ENCODE results near the gene LASP1NB.

Gene LASP1NB

GRCh38 chr17:38918129-38918913, 7.1 kb upstream of the LASP1NB start:
- Histone ChIP-seq H3K4me3 (ENCODE audit: control extremely low read depth in 1 of 5, extremely low read depth in 1 of 5, insufficient read depth in 1 of 5, low read depth in 2 of 5, low read length in 4 of 5) (no peak overlapping the region), H3K4me1 (ENCODE audit: control insufficient read depth in 2 of 2, insufficient read depth in 2 of 2, low read length in 2 of 2) (peaks cover 0 to 3% of the 10 kb centered on the region in 2 donors), H4K20me1 (ENCODE audit: control insufficient read depth, insufficient read depth, low read length, poor library complexity, severe bottlenecking) (peaks cover 54% of the 10 kb centered on the region), H3K36me3 (replicated peaks in 1 of 2; ENCODE audit: control extremely low read depth in 1 of 2, control insufficient read depth in 1 of 2, extremely low read depth in 1 of 2, insufficient read depth in 2 of 2, low read length in 1 of 2) (peaks cover 0 to 62% of the 10 kb centered on the region in 2 experiments), H3K4me2 (replicated peaks; ENCODE audit: low read depth, low read length, poor library complexity, severe bottlenecking) (no peak overlapping the region), H3K27ac (ENCODE audit: low read length in 2 of 2) (no peak overlapping the region), H3K27me3 (replicated peaks in 1 of 4; ENCODE audit: control extremely low read depth in 1 of 4, control insufficient read depth in 3 of 4, insufficient read depth in 4 of 4, low read length in 3 of 4) (no peaks in the 10 kb centered on the region), H3K9me3 (ENCODE audit: control extremely low read depth in 1 of 3, control insufficient read depth in 2 of 3, insufficient read depth in 1 of 3, low read length in 2 of 3) (no peaks in the 10 kb centered on the region), H2AFZ (ENCODE audit: insufficient read depth, low read depth, low read length, poor library complexity, severe bottlenecking) (no peak overlapping the region), H3K79me2 (ENCODE audit: control insufficient read depth, insufficient read depth, low read length) (peaks cover 4% of the 10 kb centered on the region), H3K9ac (ENCODE audit: low read length) (no peak overlapping the region)
- intact Hi-C loops (cut with micrococcal nuclease): no loop called here
- WGBS (ENCODE audit: insufficient coverage): 94% methylated on average over 37 of the region's 37 CpGs
- ChIA-PET CTCF (no interaction called here), POLR2A (no interaction called here)
- no peak for DNase-seq
- Mint-ChIP-seq H3K4me1 (peaks cover 22% of the 10 kb centered on the region), H3K4me3 (no peak overlapping the region), H3K27me3 (no peaks in the 10 kb centered on the region), H3K9me3 (ENCODE audit: insufficient read depth) (no peaks in the 10 kb centered on the region), H3K27ac (no peak overlapping the region)
- no peak for TF ChIP-seq EZH2 (IDR thresholded peaks at IDR 0.05; ENCODE audit: borderline replicate concordance, insufficient read depth, low read depth, low read length, poor library complexity, severe bottlenecking)
- TF ChIP-seq, protein P1, sequence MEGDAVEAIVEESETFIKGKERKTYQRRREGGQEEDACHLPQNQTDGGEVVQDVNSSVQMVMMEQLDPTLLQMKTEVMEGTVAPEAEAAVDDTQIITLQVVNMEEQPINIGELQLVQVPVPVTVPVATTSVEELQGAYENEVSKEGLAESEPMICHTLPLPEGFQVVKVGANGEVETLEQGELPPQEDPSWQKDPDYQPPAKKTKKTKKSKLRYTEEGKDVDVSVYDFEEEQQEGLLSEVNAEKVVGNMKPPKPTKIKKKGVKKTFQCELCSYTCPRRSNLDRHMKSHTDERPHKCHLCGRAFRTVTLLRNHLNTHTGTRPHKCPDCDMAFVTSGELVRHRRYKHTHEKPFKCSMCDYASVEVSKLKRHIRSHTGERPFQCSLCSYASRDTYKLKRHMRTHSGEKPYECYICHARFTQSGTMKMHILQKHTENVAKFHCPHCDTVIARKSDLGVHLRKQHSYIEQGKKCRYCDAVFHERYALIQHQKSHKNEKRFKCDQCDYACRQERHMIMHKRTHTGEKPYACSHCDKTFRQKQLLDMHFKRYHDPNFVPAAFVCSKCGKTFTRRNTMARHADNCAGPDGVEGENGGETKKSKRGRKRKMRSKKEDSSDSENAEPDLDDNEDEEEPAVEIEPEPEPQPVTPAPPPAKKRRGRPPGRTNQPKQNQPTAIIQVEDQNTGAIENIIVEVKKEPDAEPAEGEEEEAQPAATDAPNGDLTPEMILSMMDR (IDR thresholded peaks at IDR 0.05): no peak
- ATAC-seq (ENCODE audit: low read depth): no peak

GRCh38 chr17:38918916-38919315, 6.5 kb upstream of the LASP1NB start:
- no peaks in the 10 kb centered on the region for H3K27me3 Mint-ChIP-seq
- DNase-seq (no peak), ATAC-seq (ENCODE audit: low read depth) (no peak)
- no peak for TF ChIP-seq EZH2 (IDR thresholded peaks at IDR 0.05; ENCODE audit: borderline replicate concordance, insufficient read depth, low read depth, low read length, poor library complexity, severe bottlenecking)
- TF ChIP-seq, protein P1 (IDR thresholded peaks at IDR 0.05): no peak
- H3K4me1 Mint-ChIP-seq: peaks cover 22% of the 10 kb centered on the region
- Histone ChIP-seq H3K27me3 (replicated peaks in 1 of 4; ENCODE audit: control extremely low read depth in 1 of 4, control insufficient read depth in 3 of 4, insufficient read depth in 4 of 4, low read length in 3 of 4) (no peaks in the 10 kb centered on the region), H4K20me1 (ENCODE audit: control insufficient read depth, insufficient read depth, low read length, poor library complexity, severe bottlenecking) (peaks cover 48% of the 10 kb centered on the region), H2AFZ (ENCODE audit: insufficient read depth, low read depth, low read length, poor library complexity, severe bottlenecking) (no peak overlapping the region), H3K9ac (ENCODE audit: low read length) (no peak overlapping the region), H3K4me2 (replicated peaks; ENCODE audit: low read depth, low read length, poor library complexity, severe bottlenecking) (no peak overlapping the region), H3K36me3 (replicated peaks in 1 of 2; ENCODE audit: control extremely low read depth in 1 of 2, control insufficient read depth in 1 of 2, extremely low read depth in 1 of 2, insufficient read depth in 2 of 2, low read length in 1 of 2) (peaks cover 0 to 58% of the 10 kb centered on the region in 2 experiments), H3K79me2 (ENCODE audit: control insufficient read depth, insufficient read depth, low read length) (peaks cover 2% of the 10 kb centered on the region), H3K4me3 (ENCODE audit: control extremely low read depth in 1 of 5, extremely low read depth in 1 of 5, insufficient read depth in 1 of 5, low read depth in 2 of 5, low read length in 4 of 5) (no peak overlapping the region), H3K4me1 (ENCODE audit: control insufficient read depth in 2 of 2, insufficient read depth in 2 of 2, low read length in 2 of 2) (peaks cover 0 to 3% of the 10 kb centered on the region in 2 donors), H3K9me3 (ENCODE audit: control extremely low read depth in 1 of 3, control insufficient read depth in 2 of 3, insufficient read depth in 1 of 3, low read length in 2 of 3) (no peaks in the 10 kb centered on the region), H3K27ac (ENCODE audit: low read length in 2 of 2) (no peak overlapping the region)
- 93% methylated on average over 5 of the region's 5 CpGs for WGBS (ENCODE audit: insufficient coverage)
- intact Hi-C loops (cut with micrococcal nuclease): no loop called here
- no peak overlapping the region for H3K4me3 Mint-ChIP-seq
- no peak overlapping the region for H3K27ac Mint-ChIP-seq
- POLR2A ChIA-PET: no interaction called here
- no peaks in the 10 kb centered on the region for H3K9me3 Mint-ChIP-seq (ENCODE audit: insufficient read depth)
- CTCF ChIA-PET: no interaction called here
